ENCODE results near the gene ATP6V1B1. TPM values are rescaled to one million over a fixed set of nuclear protein-coding genes. Genes with fewer than 3 reads are reported as not detected.

ATP6V1B1 gene
- total and polyA plus RNA-seq, 10 of the 15 experiments (the other 5 are each of a cell fraction or from before 2014, with no cell fraction given): not detected

GRCh38 chr2:71000780-71001591, 65.3 kb downstream of the ATP6V1B1 start (continued):
- 0 out of 2 replicates have a peak, but pooled peaks have one; percentile 32 for TF ChIP-seq MLLT1 (IDR thresholded peaks at IDR 0.05)
- TF ChIP-seq, protein P1, sequence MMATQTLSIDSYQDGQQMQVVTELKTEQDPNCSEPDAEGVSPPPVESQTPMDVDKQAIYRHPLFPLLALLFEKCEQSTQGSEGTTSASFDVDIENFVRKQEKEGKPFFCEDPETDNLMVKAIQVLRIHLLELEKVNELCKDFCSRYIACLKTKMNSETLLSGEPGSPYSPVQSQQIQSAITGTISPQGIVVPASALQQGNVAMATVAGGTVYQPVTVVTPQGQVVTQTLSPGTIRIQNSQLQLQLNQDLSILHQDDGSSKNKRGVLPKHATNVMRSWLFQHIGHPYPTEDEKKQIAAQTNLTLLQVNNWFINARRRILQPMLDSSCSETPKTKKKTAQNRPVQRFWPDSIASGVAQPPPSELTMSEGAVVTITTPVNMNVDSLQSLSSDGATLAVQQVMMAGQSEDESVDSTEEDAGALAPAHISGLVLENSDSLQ (IDR thresholded peaks at IDR 0.05): no peak; the same call in 1 of the 2 replicates
- TF ChIP-seq BACH1 (IDR thresholded peaks at IDR 0.05; ENCODE audit: borderline replicate concordance): no peak
- no peak for TF ChIP-seq ZNF24 (IDR thresholded peaks at IDR 0.05)
- no peak for TF ChIP-seq PAX5 (IDR thresholded peaks at IDR 0.05; ENCODE audit: borderline replicate concordance, low read depth, low read length)
- TF ChIP-seq, protein P2, sequence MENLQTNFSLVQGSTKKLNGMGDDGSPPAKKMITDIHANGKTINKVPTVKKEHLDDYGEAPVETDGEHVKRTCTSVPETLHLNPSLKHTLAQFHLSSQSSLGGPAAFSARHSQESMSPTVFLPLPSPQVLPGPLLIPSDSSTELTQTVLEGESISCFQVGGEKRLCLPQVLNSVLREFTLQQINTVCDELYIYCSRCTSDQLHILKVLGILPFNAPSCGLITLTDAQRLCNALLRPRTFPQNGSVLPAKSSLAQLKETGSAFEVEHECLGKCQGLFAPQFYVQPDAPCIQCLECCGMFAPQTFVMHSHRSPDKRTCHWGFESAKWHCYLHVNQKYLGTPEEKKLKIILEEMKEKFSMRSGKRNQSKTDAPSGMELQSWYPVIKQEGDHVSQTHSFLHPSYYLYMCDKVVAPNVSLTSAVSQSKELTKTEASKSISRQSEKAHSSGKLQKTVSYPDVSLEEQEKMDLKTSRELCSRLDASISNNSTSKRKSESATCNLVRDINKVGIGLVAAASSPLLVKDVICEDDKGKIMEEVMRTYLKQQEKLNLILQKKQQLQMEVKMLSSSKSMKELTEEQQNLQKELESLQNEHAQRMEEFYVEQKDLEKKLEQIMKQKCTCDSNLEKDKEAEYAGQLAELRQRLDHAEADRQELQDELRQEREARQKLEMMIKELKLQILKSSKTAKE (IDR thresholded peaks at IDR 0.05; ENCODE audit: low read depth, poor library complexity, severe bottlenecking): no peak
- TF ChIP-seq HSF1 (IDR thresholded peaks at IDR 0.05; ENCODE audit: low read depth, low read length): no peak
- TF ChIP-seq YY1 (IDR thresholded peaks at IDR 0.05; ENCODE audit: low read depth, low read length): peak; percentile 74
- no peak for TF ChIP-seq REST (IDR thresholded peaks at IDR 0.05; ENCODE audit: low read depth, low read length)
- no peak for TF ChIP-seq MTA3 (IDR thresholded peaks at IDR 0.05; ENCODE audit: borderline replicate concordance, low read length)
- TF ChIP-seq EED (IDR thresholded peaks at IDR 0.05; ENCODE audit: low read depth): no peak
- no peak for TF ChIP-seq BCL11A (IDR thresholded peaks at IDR 0.05; ENCODE audit: low read depth, low read length)
- TF ChIP-seq ZNF217 (IDR thresholded peaks at IDR 0.05): peak; percentile 24; the same call in 1 of the 2 replicates
- no peak for TF ChIP-seq PAX8 (IDR thresholded peaks at IDR 0.05)
- no peak for TF ChIP-seq BCLAF1 (IDR thresholded peaks at IDR 0.05)
- TF ChIP-seq SIX5 (IDR thresholded peaks at IDR 0.05; ENCODE audit: low read depth, low read length, severe bottlenecking): no peak

Measured in GM12878 (cell line).